Cardiac muscle cell (in vitro differentiated cells and primary cell): ENCODE results near the gene SRSF7. TPM values are rescaled to one million over a fixed set of nuclear protein-coding genes. Genes with fewer than 3 reads are reported as not detected.

Source experiments
- DNase-seq, 2 donors: peaks; one replicate each; pipeline versions ENCODE4 v3.0.0 to v3.0.0-alpha.2; 2010 to 2017; ENCODE audit warnings: low read depth in 1 of 2, low spot score in 1 of 2
- H3K27ac ChIP-seq: fragments of 200-600 bp; sonication (generic); 2 replicates; pipeline ENCODE4 v1.5.1; 2016
- H3K27me3 ChIP-seq: fragments of 200-600 bp; sonication (generic); 2 replicates; pipeline ENCODE4 v1.6.0; 2016; ENCODE audit warnings: control low read depth
- H3K36me3 ChIP-seq: fragments of 200-600 bp; sonication (generic); 2 replicates; pipeline ENCODE4 v1.5.1; 2016; ENCODE audit warnings: control low read depth
- H3K4me1 ChIP-seq: fragments of 200-600 bp; sonication (generic); 2 replicates; pipeline ENCODE4 v1.8.1; 2017; ENCODE audit warnings: low read depth, mild to moderate bottlenecking, mixed run types
- H3K4me3 ChIP-seq: fragments of 200-600 bp; sonication (generic); 2 replicates; pipeline ENCODE4 v1.5.1; 2016; ENCODE audit warnings: mild to moderate bottlenecking
- H3K9me3 ChIP-seq: fragments of 200-600 bp; sonication (generic); 2 replicates; pipeline ENCODE4 v1.5.1; 2017; ENCODE audit warnings: low read depth, mild to moderate bottlenecking, control low read depth
- polyA plus RNA-seq: library from polyadenylated mRNA; unstranded; fragments of >200 nt; fragmentation: Nextera tagmentation; extraction: Ambion mirVana; gene quantifications from 2 replicates; pipeline ENCODE4 v1.2.1, GENCODE V29; 2016
- total RNA-seq: library from RNA; depleted of rRNA; stranded (reverse); fragments of >200 nt; gene quantifications from 2 replicates; pipeline ENCODE4 v1.2.3, GENCODE V29; 2016
- TF ChIP-seq, protein P1 (sequence below): IDR thresholded peaks from 2 replicates; pipeline ENCODE4 v1.5.1; 2012; ENCODE audit warnings: low read depth, mild to moderate bottlenecking, low read length

SRSF7 gene
- total and polyA plus RNA-seq, 2 experiments from 2014 or later = 118 to 136 TPM

- TF ChIP-seq, protein P1, sequence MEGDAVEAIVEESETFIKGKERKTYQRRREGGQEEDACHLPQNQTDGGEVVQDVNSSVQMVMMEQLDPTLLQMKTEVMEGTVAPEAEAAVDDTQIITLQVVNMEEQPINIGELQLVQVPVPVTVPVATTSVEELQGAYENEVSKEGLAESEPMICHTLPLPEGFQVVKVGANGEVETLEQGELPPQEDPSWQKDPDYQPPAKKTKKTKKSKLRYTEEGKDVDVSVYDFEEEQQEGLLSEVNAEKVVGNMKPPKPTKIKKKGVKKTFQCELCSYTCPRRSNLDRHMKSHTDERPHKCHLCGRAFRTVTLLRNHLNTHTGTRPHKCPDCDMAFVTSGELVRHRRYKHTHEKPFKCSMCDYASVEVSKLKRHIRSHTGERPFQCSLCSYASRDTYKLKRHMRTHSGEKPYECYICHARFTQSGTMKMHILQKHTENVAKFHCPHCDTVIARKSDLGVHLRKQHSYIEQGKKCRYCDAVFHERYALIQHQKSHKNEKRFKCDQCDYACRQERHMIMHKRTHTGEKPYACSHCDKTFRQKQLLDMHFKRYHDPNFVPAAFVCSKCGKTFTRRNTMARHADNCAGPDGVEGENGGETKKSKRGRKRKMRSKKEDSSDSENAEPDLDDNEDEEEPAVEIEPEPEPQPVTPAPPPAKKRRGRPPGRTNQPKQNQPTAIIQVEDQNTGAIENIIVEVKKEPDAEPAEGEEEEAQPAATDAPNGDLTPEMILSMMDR = no peak
These were observed 2.9 kb upstream of the SRSF7 start for GRCh38 chr2:38754049-38754448.

GRCh38 chr2:38751596-38752410 is 642 bp upstream of the SRSF7 start:
- peak in 1 of 2 donors; percentile 37 for DNase-seq
- peaks cover 31% of the 10 kb centered on the region for H3K4me1 ChIP-seq
- TF ChIP-seq, protein P1 = no peak

More at GRCh38 chr2:38754049-38754448, 2.9 kb upstream of the SRSF7 start:
- H3K36me3 ChIP-seq = peaks cover 5% of the 10 kb centered on the region
- no peaks in the 10 kb centered on the region for H3K9me3 ChIP-seq
- no peaks in the 10 kb centered on the region for H3K27me3 ChIP-seq
- peaks cover 15% of the 10 kb centered on the region for H3K4me1 ChIP-seq
- no peak overlapping the region for H3K27ac ChIP-seq
- no peak overlapping the region for H3K4me3 ChIP-seq
- DNase-seq = no peak

GRCh38 chr2:38750011-38750890 is 910 bp downstream of the SRSF7 start:
- H3K27ac ChIP-seq = peak overlapping the region; percentile 81
- peak; percentile 47 to 56 for DNase-seq
- TF ChIP-seq, protein P1 = no peak
- peak overlapping the region; percentile 93 for H3K4me3 ChIP-seq
- H3K27me3 ChIP-seq = no peaks in the 10 kb centered on the region
- peaks cover 42% of the 10 kb centered on the region for H3K36me3 ChIP-seq
- H3K4me1 ChIP-seq = peaks cover 31% of the 10 kb centered on the region
- H3K9me3 ChIP-seq = no peaks in the 10 kb centered on the region

More at GRCh38 chr2:38751596-38752410, 642 bp upstream of the SRSF7 start:
- Histone ChIP-seq H3K9me3 (no peaks in the 10 kb centered on the region), H3K4me3 (peak overlapping the region; percentile 93), H3K27me3 (no peaks in the 10 kb centered on the region), H3K27ac (peak overlapping the region; percentile 81), H3K36me3 (peaks cover 27% of the 10 kb centered on the region)

GRCh38 chr2:38748943-38749804 is 2.0 kb downstream of the SRSF7 start:
- H3K9me3 ChIP-seq = no peaks in the 10 kb centered on the region
- H3K27ac ChIP-seq = peak overlapping the region; percentile 81
- H3K4me1 ChIP-seq = peaks cover 40% of the 10 kb centered on the region
- H3K36me3 ChIP-seq = peaks cover 48% of the 10 kb centered on the region
- no peak for DNase-seq
- H3K27me3 ChIP-seq = no peaks in the 10 kb centered on the region
- H3K4me3 ChIP-seq = peak overlapping the region; percentile 93
- TF ChIP-seq, protein P1 = no peak

DNA sequence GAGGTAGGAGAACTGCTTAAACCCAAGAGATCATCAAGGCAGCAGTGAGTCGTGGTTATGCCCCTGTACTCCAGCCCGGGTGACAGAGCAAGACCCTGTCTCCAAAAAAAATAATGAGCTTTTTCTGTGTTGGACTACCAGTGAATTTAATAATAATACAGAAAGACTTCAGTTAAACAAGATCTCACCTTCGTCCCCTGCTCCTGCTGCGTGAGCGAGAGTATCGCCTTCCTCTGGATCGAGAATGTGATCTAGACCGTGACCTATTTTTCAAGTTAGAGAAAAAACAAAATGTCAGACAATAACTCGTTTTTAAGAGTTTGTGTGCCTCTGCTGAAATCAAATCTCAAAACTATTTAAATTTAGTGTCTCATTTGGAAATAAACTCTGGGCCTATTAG is 2.8 kb downstream of the SRSF7 start:
- H3K27me3 ChIP-seq = no peaks in the 10 kb centered on the region
- H3K27ac ChIP-seq = peak overlapping the region; percentile 55
- DNase-seq = no peak
- TF ChIP-seq, protein P1 = no peak
- no peak overlapping the region for H3K4me3 ChIP-seq
- peaks cover 54% of the 10 kb centered on the region for H3K36me3 ChIP-seq
- H3K4me1 ChIP-seq = peaks cover 47% of the 10 kb centered on the region
- H3K9me3 ChIP-seq = no peaks in the 10 kb centered on the region
